NCI-H1694 treated with DMSO at 0.1 percent for 48 hours (cell line): ENCODE measurements around the gene FXYD6.

Experiments used
- DNase-seq: peaks from one replicate; lab custom pipeline; 2025; lab: John Stamatoyannopoulos, UW

FXYD6 gene

DNA sequence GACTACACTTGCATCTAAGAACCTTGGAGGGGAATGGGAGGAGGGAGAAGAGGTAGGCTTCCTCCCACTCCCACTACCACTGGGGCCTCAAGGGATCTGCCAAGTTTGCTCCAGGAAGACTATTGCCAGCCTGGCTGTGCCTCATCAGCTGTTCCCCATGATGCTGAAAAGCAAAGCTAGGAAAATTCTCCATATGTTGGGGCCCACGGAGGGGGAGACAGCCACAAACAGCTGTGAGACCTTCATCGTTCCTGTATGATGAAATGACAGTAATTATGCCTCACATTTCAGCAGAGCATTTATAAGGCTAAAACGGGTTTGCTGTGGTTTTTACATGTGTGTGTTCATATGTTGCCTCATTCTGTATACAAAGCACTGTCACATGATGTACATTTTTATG lies 86.2 kb downstream of the FXYD6 start:
- no peak for DNase-seq

DNA sequence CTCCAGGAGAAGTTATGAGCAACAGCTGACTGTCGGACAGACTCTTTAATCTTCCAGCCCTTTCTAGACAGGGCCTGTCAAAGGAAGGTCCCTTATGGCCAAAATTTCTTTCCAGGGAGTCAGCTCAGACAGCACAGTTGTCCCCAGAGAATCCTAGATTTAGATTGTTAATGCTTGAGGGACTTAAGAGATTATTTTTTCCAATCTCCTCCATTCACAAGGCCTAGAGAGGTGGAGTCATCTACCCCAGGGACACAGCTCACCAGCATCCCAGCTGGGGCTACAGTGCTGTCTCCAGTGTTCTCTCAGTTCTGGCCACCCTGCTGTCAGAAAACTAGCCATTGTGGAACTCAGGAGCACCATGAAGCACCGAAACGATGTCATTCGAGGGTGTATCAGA lies 87.2 kb downstream of the FXYD6 start:
- no peak for DNase-seq
